Measurements from ENCODE around the gene OPTC.

OPTC gene

DNA sequence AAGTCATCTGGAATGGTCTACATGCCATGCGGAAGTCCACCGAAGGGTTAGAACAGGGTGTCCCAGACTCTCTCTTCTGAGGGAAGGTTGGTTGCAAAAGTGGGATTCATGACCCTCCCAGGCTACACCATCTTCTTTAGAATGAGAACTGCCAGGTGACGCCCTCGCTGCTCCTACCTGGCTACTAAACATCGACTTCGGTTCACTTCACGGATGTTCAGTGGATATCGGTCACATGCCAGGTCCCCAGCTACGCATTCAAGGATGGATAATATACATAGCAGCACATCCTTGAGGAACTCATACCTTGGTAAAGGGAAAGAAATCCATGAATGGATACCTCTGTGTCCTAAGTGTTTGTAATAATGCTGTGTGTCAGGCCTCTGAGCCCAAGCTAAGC is 3.3 kb upstream of the OPTC start:
- Histone ChIP-seq H3K9ac (ENCODE audit: low read length) (no peak overlapping the region), H4K20me1 (ENCODE audit: insufficient read depth, low read length) (no peaks in the 10 kb centered on the region), H3K36me3 (replicated peaks; ENCODE audit: insufficient read depth, low read length) (no peaks in the 10 kb centered on the region)

GRCh38 chr1:203491664-203492063 is 2.3 kb upstream of the OPTC start:
- H3K9ac ChIP-seq (ENCODE audit: low read length): no peak overlapping the region

More for the DNA sequence above, 3.3 kb upstream of the OPTC start:
- no peaks in the 10 kb centered on the region for H3K79me2 ChIP-seq (ENCODE audit: low read length)
- peaks cover 5% of the 10 kb centered on the region for H3K4me1 ChIP-seq (ENCODE audit: low read length)
- H3K4me3 ChIP-seq (ENCODE audit: low read length): no peak overlapping the region
- TF ChIP-seq EZH2phosphoT487 (IDR thresholded peaks at IDR 0.05; ENCODE audit: low read length) (no peak), EZH2 (optimal IDR thresholded peaks at IDR 0.05; ENCODE audit: low read depth, low read length) (no peak), CTCF (IDR thresholded peaks at IDR 0.05; ENCODE audit: low read length) (no peak)
- no peak overlapping the region for H2AFZ ChIP-seq (ENCODE audit: low read length)
- no peaks in the 10 kb centered on the region for H3F3A ChIP-seq (ENCODE audit: insufficient read depth, low read length)
- H3K9me2 ChIP-seq (replicated peaks; ENCODE audit: insufficient read depth, low read length): no peaks in the 10 kb centered on the region
- H3K27me3 ChIP-seq (replicated peaks; ENCODE audit: insufficient read depth, low read length): no peaks in the 10 kb centered on the region
- no peak overlapping the region for H3K27ac ChIP-seq (ENCODE audit: low read length)
- no peaks in the 10 kb centered on the region for H3K9me3 ChIP-seq (replicated peaks; ENCODE audit: insufficient read depth, low read length)
- no peak overlapping the region for H3K4me2 ChIP-seq (ENCODE audit: low read depth, low read length)
- DNase-seq: no peak

DNA sequence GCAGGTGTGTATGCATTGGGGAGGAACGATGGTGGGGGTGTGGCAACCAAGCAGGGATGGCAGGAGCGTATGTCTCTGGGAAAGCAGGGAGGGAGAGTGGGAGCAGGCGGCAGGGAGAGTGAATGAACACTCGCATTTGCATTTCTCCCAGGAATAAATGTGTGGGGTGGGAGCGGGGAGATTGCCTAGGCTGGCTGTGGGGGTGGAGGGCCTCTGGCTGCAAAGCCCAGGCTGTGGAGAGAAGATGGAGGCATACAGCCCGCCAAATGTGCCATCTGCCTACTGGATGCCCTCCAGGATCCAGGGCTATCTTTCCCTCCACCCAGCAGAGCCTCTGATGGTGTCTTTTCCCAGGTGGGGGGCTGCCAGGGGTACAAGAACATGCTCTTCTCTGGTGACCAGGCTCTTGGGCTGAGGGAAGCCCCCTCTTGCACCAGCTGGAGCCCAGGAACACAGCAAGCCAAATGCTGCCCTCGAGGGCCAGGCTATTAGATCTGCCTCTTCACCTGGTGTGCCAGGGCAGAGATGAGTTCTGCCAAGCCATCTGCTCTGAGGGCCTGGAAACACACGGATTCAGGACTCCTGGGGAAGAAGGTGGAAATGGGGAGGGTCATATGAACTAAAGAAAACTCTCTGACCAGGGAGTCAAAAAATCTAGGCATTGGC is 1.7 kb upstream of the OPTC start:
- Histone ChIP-seq H3K36me3 (replicated peaks; ENCODE audit: insufficient read depth, low read length) (no peaks in the 10 kb centered on the region), H3K27ac (ENCODE audit: low read length) (no peak overlapping the region), H3K4me2 (ENCODE audit: low read depth, low read length) (no peak overlapping the region), H2AFZ (ENCODE audit: low read length) (no peak overlapping the region), H3K4me1 (ENCODE audit: low read length) (peaks cover 1% of the 10 kb centered on the region), H4K20me1 (ENCODE audit: insufficient read depth, low read length) (no peaks in the 10 kb centered on the region), H3K9me2 (replicated peaks; ENCODE audit: insufficient read depth, low read length) (no peaks in the 10 kb centered on the region), H3K27me3 (replicated peaks; ENCODE audit: insufficient read depth, low read length) (no peaks in the 10 kb centered on the region), H3K9ac (ENCODE audit: low read length) (no peak overlapping the region), H3K4me3 (ENCODE audit: low read length) (no peak overlapping the region), H3K79me2 (ENCODE audit: low read length) (no peaks in the 10 kb centered on the region), H3F3A (ENCODE audit: insufficient read depth, low read length) (no peaks in the 10 kb centered on the region), H3K9me3 (replicated peaks; ENCODE audit: insufficient read depth, low read length) (no peaks in the 10 kb centered on the region)
- no peak for DNase-seq
- TF ChIP-seq EZH2phosphoT487 (IDR thresholded peaks at IDR 0.05; ENCODE audit: low read length): no peak
- TF ChIP-seq EZH2 (optimal IDR thresholded peaks at IDR 0.05; ENCODE audit: low read depth, low read length): no peak
- no peak for TF ChIP-seq CTCF (IDR thresholded peaks at IDR 0.05; ENCODE audit: low read length)

More at GRCh38 chr1:203491664-203492063, 2.3 kb upstream of the OPTC start:
- no peak for DNase-seq
- H3K27ac ChIP-seq (ENCODE audit: low read length): no peak overlapping the region
- H3F3A ChIP-seq (ENCODE audit: insufficient read depth, low read length): no peaks in the 10 kb centered on the region
- no peaks in the 10 kb centered on the region for H3K79me2 ChIP-seq (ENCODE audit: low read length)
- peaks cover 5% of the 10 kb centered on the region for H3K4me1 ChIP-seq (ENCODE audit: low read length)
- H2AFZ ChIP-seq (ENCODE audit: low read length): no peak overlapping the region
- H3K36me3 ChIP-seq (replicated peaks; ENCODE audit: insufficient read depth, low read length): no peaks in the 10 kb centered on the region
- no peaks in the 10 kb centered on the region for H3K9me3 ChIP-seq (replicated peaks; ENCODE audit: insufficient read depth, low read length)
- H4K20me1 ChIP-seq (ENCODE audit: insufficient read depth, low read length): no peaks in the 10 kb centered on the region
- H3K4me3 ChIP-seq (ENCODE audit: low read length): no peak overlapping the region
- H3K4me2 ChIP-seq (ENCODE audit: low read depth, low read length): no peak overlapping the region
- H3K27me3 ChIP-seq (replicated peaks; ENCODE audit: insufficient read depth, low read length): no peaks in the 10 kb centered on the region
- TF ChIP-seq EZH2phosphoT487 (IDR thresholded peaks at IDR 0.05; ENCODE audit: low read length) (no peak), EZH2 (optimal IDR thresholded peaks at IDR 0.05; ENCODE audit: low read depth, low read length) (no peak), CTCF (IDR thresholded peaks at IDR 0.05; ENCODE audit: low read length) (no peak)
- no peaks in the 10 kb centered on the region for H3K9me2 ChIP-seq (replicated peaks; ENCODE audit: insufficient read depth, low read length)
